Stimulated activated CD4-positive, alpha-beta T cell treated with anti-CD3 and anti-CD28 coated beads, Interleukin-1b, Interleukin-23, amount 100 ng/mL, for 48 hours (primary cell): ENCODE measurements around the gene AAMDC.
"Not testable (repeated sequence)": the region's sequence is repeated elsewhere in the genome, so short reads cannot be mapped to it uniquely, and the experiment has no call there.

Source experiments
- DNase-seq: peaks from one replicate; pipeline ENCODE4 v3.0.0-alpha.2; 2020

AAMDC gene

DNA sequence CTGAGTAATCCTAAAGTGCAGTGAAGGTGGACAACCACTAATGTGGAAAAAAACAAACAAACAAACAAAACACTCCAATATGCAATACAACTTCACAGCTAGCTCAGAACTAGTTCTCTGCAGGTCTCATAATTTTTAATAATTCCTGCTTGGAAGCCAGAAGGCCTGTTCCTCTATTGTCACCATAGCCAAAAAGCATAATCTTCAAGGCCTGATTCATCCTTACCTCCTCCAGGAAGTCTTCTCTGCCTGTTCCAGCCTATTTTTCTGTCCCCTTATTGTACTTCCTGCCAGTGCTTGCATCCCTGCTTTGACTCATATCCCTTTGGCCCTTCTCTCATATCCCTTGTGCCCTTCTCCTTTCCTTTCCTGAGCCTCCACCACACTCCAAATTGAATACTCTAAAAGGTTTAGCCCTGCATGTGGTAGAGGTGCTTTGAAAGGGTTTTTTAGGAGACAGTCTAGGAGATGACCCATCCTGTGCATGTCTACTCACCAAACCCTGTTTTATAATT is 69.2 kb downstream of the AAMDC start:
- DNase-seq: not testable (repeated sequence)

DNA sequence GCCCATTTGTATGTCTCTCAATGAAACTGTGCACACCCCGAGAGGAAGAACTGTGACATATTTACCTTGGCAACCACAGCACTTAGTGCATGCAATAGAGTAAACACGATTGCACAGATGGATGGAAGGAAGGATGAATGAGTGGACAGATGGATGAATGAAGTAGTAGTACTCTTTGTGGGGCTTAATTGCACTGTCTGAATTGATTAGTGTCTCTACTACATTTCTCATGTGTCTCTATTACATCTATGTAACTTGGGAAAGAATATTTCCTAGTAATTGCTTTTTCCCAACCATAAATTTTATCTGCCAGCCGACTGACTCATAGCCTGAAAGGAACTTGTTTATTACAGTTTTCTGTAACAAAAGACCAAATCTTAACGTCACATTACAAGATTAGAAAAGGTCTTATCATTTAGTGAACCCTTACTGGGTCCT is 69.7 kb downstream of the AAMDC start:
- not testable (repeated sequence) for DNase-seq

DNA sequence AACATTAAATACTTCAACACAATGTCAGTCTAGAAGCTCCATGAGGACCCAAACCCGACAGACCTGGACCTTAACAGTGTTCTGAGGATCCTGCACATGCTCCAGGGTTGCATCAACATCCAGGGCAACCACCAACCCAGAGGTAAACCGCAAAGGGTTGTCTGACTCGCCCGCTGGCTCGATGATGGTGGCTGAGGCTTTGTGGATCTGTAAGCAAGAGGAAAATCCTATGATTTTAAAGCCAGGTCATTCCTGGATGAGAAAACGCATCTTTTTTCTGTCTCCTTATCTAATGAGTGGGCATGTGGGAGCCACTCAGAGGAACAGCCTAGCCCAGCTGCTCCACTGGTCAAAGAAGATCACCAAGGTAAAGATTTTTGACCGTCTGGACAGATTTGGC is 70.3 kb downstream of the AAMDC start:
- DNase-seq: not testable (repeated sequence)

DNA sequence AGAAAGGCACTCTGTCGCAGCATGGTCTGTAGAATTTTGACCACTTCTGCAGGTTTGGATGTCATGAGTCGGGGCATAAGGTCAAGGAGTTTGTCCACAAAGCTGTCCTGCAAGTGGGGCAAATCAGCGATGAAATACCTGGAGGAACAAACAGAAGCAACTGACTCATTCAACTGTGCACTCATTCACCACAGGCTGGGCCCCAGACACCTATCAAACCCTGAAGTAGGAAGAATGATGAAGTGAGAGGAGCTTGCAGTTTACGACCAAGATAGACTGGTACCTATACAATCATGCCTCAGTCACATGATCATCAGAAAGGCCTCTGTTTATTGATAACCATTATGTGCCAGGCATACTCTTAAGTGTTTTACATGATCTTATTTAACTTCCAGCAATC is 70.8 kb downstream of the AAMDC start:
- not testable (repeated sequence) for DNase-seq

DNA sequence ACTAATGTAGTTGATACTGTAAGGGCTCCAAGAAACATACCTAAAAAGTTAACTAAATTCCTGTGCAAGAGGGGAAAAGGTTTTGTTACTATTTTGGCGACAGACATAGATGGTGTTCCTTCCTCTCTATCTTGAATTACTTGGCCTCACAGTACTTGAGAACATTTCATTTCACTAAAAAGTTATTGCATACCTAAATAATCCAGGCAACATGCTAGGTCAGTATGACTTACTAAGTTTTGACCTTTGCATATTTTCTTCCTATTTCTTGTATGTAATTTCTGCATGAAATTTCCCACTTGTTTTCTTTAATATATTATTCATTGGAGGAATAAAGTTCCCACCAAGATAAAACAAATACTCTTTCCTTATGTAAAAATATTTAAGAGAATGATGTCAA is 74.0 kb downstream of the AAMDC start:
- not testable (repeated sequence) for DNase-seq

DNA sequence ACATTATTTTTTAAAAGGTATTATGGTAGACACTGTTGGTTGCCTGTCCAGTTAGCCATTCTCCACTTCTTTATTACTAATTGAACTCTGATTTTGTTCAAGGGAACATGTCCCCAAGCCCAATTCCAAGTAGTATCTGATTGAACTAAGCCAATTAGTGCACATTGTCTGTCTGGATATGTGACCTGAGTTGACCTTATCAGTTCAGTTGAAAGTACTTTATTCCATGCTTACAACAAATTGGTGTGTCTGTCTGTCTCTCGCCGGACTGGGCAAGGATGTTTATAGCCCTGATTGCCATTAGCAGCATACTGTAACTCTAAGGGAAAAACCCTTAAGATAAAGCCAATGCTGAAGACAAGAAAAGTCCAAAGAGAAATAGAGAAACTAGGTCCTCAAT is 87.9 kb downstream of the AAMDC start:
- DNase-seq: no peak

DNA sequence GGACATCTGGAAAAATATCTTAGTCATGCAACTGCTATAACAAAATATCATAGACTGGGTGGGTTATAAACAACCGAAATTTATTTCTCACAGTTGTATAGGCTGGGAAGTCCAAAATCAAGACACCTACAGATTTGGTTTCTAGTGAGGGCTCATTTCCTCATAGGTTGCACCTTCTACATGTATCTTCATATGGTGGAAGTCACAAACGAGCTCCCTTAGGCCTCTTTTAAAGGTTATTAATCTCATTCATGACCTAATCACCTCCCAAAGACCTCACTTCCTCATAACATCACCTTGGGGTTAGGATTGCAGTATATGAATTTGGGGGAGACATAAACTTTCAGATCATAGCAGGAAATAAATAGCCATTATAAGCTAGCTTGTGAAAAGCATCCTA is 88.3 kb downstream of the AAMDC start:
- DNase-seq: no peak

DNA sequence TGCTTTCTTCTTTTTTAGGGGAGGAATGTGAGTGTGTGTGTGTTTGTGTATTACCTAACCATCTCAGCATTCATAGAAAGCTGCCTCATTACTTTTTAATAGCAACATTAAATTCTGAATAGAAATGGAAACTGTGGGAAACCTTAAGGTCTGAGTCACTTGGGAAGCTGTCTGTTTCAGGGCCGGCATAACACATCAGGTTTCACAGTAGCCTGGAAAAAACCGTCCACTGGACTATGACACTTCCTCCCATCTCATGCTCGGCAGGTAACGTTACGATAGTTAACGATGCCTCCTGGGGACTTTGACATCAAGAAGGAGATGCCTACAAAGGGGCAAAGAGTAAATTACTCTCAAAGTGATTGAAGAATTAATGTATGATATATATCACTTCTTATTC is 89.9 kb downstream of the AAMDC start:
- DNase-seq: not testable (repeated sequence)

DNA sequence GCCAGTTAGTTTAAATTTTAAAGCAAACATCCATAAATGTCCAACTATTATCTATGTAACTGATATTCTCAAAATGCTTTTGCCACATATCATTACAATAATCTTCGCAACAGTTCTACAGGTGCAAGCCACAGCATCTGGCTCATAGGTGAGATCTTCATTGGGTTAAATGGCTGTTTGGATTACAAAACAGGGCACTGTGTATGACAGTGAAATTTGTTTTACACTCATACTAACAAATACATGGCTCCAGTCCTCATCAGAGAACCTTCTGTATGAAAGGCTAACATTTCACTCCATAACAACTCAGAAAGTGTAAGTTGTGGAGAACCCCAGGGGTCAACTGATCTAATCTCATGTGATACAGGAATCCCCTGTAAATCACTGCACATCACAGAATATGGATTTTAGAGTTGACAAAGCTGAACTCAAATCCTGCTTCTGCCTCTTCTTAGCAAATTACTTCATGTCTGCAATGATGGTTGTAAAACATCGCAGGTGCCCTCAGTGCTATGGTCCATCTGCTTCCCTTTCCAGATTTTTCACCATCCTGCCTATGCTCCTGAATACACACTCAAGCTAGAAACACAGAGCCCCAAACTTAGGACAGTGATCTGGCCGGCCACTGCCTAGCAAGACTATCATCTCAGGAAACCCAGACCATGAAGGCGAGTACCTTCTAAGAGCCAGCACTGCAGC is 92.8 kb downstream of the AAMDC start:
- DNase-seq: not testable (repeated sequence)

DNA sequence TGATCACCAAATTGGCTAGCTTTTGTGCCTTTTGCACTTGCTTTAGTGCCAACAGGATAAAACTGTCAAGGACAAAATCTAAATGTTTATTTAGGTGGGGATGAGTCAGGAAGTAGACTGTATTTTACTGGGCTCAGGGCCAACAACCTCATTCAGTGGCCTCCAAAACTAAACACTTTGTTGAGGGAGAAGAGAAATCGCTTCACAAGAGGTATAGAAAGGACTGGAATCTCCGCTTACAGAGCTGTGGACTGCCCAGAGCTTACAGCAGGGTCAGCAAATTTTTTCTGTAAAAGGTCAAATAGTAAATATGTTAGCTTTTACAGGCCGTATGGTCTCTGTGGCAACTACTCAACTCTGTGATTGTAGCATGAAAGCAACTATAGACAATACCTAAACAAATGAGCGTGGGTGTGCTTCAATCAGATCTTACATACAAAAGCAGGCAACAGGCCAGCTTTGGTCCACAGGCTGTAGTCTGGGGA is 93.4 kb downstream of the AAMDC start:
- DNase-seq: not testable (repeated sequence)

DNA sequence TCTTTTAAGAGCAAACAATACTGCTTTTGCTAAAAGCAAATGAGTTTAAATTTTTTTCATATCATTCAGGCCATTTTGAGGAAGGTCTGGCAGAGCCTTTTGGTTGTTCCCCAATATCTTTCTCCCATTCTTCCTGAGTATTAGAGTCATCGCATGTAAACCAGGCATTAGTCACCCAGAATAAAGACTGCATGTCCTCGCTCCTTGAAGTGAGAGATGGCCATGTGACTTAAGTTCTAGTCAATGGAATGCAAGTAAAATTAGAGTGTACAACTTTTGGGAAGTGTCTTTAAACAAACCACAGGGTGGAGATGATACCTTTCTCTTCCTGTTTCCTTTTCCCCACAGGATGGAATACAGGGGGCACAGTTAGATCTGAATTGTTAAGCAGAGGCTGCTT is 96.8 kb downstream of the AAMDC start:
- DNase-seq: not testable (repeated sequence)
